Measurements from ENCODE around the gene HIGD1A. TPM values are rescaled to one million over a fixed set of nuclear protein-coding genes. Genes with fewer than 3 reads are reported as not detected.

HIGD1A gene
- total and polyA plus RNA-seq, 8 donors = 14.6 to 56.6 (median 29.0) TPM

GRCh38 chr3:42764561-42765295, 39.6 kb downstream of the HIGD1A start:
- H3K27me3 ChIP-seq = no peaks in the 10 kb centered on the region
- FAIRE-seq (no peak), DNase-seq (no peak), ATAC-seq (no peak)
- intact Hi-C loops (cut with DNase I) = no loop called here
- H3K36me3 ChIP-seq = no peaks in the 10 kb centered on the region
- no peak overlapping the region for H3K4me3 ChIP-seq
- H3K9me3 ChIP-seq = no peaks in the 10 kb centered on the region
- peaks cover 0 to 7% (median 0%) of the 10 kb centered on the region in 3 donors for H3K4me1 ChIP-seq
- WGBS, 2 donors = 85% methylated on average over 3 of the region's 3 CpGs
- TF ChIP-seq CTCF (IDR thresholded peaks at IDR 0.05) = no peak
- no peak overlapping the region for H3K27ac ChIP-seq

GRCh38 chr3:42764115-42764514, 40.2 kb downstream of the HIGD1A start:
- Histone ChIP-seq H3K27ac (no peak overlapping the region), H3K4me3 (no peak overlapping the region), H3K9me3 (no peaks in the 10 kb centered on the region), H3K4me1 (peaks cover 0 to 7% (median 0%) of the 10 kb centered on the region in 3 donors), H3K36me3 (no peaks in the 10 kb centered on the region), H3K27me3 (no peaks in the 10 kb centered on the region)
- no peak for DNase-seq
- ATAC-seq = no peak
- intact Hi-C loops (cut with DNase I) = no loop called here
- TF ChIP-seq CTCF (IDR thresholded peaks at IDR 0.05) = no peak
- no peak for FAIRE-seq
- 76% methylated on average over 3 of the region's 3 CpGs for WGBS, 2 donors

- intact Hi-C loops (cut with DNase I) = no loop called here
Observed at GRCh38 chr3:42763021-42763420, 41.3 kb downstream of the HIGD1A start.

GRCh38 chr3:42762046-42762724, 42.1 kb downstream of the HIGD1A start:
- Histone ChIP-seq H3K4me3 (no peak overlapping the region), H3K9me3 (no peaks in the 10 kb centered on the region), H3K36me3 (no peaks in the 10 kb centered on the region), H3K4me1 (peaks cover 0 to 7% (median 0%) of the 10 kb centered on the region in 3 donors), H3K27ac (no peak overlapping the region), H3K27me3 (no peaks in the 10 kb centered on the region)
- 78 to 81% methylated on average over 6 of the region's 6 CpGs for WGBS, 2 donors
- ATAC-seq = peak in 2 of 4 donors; percentile 72 to 75
- no peak for TF ChIP-seq CTCF (IDR thresholded peaks at IDR 0.05)
- no peak for DNase-seq
- no peak for FAIRE-seq
- intact Hi-C loops (cut with DNase I) = no loop called here

More at GRCh38 chr3:42763021-42763420, 41.3 kb downstream of the HIGD1A start:
- DNase-seq (no peak), ATAC-seq (peak in 2 of 4 donors; percentile 15 to 56), FAIRE-seq (no peak)
- Histone ChIP-seq H3K9me3 (no peaks in the 10 kb centered on the region), H3K4me1 (peaks cover 0 to 7% (median 0%) of the 10 kb centered on the region in 3 donors), H3K27me3 (no peaks in the 10 kb centered on the region), H3K36me3 (no peaks in the 10 kb centered on the region), H3K4me3 (no peak overlapping the region), H3K27ac (no peak overlapping the region)
- TF ChIP-seq CTCF (IDR thresholded peaks at IDR 0.05) = no peak
- WGBS, 2 donors = 46 to 53% methylated on average over 2 of the region's 2 CpGs

GRCh38 chr3:42758126-42758525, 46.2 kb downstream of the HIGD1A start:
- Histone ChIP-seq H3K27ac (no peak overlapping the region), H3K36me3 (no peaks in the 10 kb centered on the region), H3K9me3 (no peaks in the 10 kb centered on the region), H3K27me3 (no peaks in the 10 kb centered on the region), H3K4me3 (no peak overlapping the region), H3K4me1 (peaks cover 0 to 7% (median 0%) of the 10 kb centered on the region in 3 donors)
- no peak for TF ChIP-seq CTCF (IDR thresholded peaks at IDR 0.05)
- DNase-seq = no peak
- no peak for ATAC-seq
- WGBS, 2 donors = 81 to 87% methylated on average over 11 of the region's 11 CpGs
- no peak for FAIRE-seq
- intact Hi-C loops (cut with DNase I) = no loop called here
